DND-41 (cell line): ENCODE results near the gene RNF13.

ENCODE experiments used
- EZH2 ChIP-seq: IDR thresholded peaks from 3 replicates; pipeline ENCODE4 v1.6.1; 2012; ENCODE audit warnings: borderline replicate concordance, low read depth, mild to moderate bottlenecking, moderate library complexity, low read length, inconsistent platforms; ENCODE audit not compliant: severe bottlenecking
- TF ChIP-seq, protein P1 (sequence below): IDR thresholded peaks from 2 replicates; pipeline ENCODE4 v1.5.1; 2012; ENCODE audit warnings: borderline replicate concordance, low read length, moderate library complexity, mild to moderate bottlenecking; ENCODE audit not compliant: poor library complexity, severe bottlenecking; ENCODE audit errors: extremely low read depth

DNA sequence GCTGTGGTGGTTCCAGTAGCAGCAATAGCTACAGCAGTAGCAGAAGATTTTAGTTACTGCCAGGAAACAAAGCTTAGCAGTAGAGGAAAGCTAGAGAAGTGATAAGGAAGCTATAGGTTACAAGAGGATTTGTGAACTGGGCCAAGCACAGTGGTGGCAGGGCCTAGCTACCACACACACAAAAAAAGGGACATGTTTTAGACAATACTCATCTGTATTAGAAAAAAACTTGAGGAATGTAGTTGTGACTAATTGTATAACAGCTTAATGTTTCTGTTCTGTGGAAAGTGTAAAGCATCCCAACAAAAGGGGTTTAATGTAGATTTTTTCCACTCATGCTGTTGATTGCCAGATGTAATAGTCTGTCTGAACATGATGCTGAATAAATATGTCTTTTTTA is 187.6 kb downstream of the RNF13 start:
- TF ChIP-seq, protein P1, sequence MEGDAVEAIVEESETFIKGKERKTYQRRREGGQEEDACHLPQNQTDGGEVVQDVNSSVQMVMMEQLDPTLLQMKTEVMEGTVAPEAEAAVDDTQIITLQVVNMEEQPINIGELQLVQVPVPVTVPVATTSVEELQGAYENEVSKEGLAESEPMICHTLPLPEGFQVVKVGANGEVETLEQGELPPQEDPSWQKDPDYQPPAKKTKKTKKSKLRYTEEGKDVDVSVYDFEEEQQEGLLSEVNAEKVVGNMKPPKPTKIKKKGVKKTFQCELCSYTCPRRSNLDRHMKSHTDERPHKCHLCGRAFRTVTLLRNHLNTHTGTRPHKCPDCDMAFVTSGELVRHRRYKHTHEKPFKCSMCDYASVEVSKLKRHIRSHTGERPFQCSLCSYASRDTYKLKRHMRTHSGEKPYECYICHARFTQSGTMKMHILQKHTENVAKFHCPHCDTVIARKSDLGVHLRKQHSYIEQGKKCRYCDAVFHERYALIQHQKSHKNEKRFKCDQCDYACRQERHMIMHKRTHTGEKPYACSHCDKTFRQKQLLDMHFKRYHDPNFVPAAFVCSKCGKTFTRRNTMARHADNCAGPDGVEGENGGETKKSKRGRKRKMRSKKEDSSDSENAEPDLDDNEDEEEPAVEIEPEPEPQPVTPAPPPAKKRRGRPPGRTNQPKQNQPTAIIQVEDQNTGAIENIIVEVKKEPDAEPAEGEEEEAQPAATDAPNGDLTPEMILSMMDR = no peak
- TF ChIP-seq EZH2 = no peak
